ENCODE results near the gene MICAL2.

MICAL2 gene

DNA sequence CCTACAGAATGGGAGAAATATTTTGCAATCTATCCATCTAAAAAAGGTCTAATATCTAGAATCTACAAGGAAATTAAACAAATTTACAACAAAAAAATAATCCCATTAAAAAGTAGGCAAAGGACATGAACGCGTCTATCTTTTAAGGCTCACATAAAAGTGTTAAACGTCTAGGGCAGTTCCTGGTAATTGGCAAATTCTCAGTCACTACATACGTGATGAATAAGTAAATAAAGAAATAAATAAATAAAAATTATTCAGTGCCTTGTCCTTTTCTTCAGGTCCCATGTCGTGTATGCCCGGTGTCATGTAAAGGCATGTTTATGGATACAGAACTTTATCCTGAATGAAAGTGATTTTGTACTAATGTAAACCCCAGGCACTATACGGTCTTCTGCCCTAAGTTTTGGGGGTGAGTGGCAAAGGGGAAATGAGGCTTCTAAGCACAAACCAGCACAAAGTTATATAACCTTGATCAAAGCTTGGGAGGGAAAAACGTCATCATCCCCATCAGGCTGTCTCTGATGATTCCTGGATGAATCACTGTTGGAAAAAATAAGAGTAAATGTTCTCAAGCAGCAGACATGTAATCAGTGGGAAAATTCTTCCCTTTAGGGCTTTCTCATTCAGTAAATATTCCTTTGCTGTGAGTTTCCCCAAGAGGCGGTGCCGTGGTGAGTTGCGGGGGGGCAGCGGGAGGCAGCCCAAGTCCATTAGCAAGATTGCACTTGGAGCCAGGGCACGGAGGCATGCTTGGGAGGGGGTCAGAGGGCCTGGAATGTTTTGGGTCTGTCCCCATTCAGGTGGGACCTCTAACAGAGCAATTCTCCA is 30.4 kb upstream of the MICAL2 start:
- DNase-seq: no peak

DNA sequence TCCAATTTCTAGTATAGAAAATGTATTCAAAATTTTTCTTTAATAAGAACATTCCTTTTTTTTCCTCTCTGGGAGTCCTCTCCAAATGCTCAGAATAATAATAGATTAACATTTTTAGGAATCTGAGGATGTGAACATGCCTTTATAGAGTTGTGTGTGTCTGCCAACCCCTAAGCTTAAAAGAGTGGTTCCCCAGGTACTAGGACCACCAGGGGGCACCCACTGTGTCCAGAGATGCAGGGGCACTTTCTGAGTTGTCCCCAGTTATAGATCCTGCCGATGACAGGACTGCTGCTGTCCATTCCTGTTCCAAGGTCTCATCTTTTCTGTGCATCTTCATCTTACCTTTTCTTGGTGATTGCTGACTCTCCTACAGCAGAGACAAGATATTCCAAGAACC is 27.0 kb upstream of the MICAL2 start:
- DNase-seq: no peak

DNA sequence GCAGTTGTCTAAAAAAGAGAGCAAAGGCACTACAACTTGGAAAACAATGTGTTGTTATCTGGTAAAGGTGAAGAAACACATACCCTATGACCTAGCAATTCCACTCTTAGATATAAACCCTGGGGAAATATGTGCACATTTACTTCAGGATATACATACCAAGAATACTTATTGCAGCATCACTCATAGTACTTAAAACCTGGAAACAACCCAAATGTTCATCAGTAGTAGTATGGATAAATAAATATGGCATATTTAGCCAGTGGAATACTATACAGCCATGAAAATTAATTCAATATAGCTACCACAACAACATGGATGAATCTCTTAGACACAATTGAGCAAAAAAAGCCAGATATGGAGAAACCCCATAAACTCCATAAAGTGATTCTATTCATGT is 26.1 kb upstream of the MICAL2 start:
- DNase-seq: no peak

DNA sequence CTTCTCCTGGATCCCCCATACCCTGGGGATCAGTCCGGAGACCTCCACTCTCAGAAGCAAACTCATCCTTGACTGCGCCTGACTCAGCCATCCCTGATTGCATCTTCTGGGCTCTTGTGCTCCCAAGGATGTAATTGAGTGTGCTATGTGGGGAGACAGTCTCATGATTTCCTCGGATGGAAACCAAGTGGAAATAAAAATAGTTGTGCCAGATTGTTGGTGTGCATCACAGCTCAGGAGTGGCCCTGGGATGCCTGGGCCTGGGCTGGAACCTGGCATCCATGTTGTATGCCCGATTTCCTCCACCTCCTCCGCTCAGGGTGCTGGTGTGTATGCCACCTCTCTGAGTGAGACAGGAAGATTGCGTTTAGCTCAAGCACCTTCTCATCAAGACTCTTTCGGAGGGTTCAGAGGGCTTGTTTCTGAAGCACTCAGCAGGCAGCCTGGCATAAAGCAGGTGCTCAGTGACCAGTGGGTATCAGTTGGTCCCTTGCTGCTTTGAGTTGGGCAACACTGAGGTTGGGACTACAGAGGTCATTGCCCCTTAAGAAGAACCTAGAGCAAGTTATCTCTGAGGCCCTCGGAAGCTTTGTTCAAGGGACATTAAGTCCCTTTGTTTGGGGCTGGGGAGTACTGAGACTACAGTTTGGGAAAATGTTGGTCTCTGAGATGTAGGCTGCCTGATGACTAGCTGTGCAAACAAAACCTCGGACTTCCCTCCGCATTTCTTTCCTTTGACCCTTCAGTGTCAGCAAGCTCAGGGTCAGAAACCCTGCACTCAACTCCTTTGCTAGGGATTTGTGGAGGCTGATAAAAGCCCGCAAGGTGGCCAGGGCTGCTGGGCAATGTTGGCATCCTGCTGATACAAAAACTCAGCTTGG is 24.8 kb upstream of the MICAL2 start:
- DNase-seq: no peak

DNA sequence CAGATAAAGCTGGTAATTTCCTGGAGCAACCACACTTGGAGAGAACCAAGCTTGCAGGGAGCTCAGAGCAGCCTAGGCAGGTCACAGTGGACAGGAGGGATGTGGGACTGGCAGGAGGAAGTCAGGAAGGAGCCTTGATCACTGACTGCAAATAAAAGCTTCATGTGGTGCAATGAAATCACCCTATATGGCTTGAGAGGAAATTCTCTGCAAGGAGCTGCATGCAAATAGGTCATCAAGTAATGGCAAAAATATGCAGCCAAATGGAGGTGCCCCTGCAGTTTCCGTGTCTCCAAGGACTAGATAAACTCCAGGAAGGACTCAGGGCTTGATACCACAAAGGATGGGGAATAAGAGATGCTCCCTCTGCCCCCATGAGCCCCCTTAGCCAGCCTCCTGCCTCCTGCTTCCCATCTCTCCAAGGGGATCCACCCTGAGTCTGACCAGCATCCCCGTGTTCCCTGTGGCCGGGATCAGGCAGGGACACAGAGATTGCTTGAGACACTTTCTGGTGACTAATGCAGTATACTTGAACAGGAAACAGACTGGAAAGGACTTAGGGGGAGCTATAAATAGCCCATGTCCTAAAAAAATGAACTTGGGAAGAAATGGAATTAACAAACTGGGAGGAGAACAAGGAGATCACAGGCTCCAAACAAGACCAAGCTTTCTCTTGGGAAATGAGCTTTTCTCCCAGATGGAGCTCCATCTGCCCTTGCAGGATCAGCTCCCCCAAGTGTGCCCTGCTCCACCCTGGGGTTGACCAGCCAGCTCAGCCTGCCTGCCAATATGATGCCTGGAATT is 23.9 kb upstream of the MICAL2 start:
- DNase-seq: no peak

DNA sequence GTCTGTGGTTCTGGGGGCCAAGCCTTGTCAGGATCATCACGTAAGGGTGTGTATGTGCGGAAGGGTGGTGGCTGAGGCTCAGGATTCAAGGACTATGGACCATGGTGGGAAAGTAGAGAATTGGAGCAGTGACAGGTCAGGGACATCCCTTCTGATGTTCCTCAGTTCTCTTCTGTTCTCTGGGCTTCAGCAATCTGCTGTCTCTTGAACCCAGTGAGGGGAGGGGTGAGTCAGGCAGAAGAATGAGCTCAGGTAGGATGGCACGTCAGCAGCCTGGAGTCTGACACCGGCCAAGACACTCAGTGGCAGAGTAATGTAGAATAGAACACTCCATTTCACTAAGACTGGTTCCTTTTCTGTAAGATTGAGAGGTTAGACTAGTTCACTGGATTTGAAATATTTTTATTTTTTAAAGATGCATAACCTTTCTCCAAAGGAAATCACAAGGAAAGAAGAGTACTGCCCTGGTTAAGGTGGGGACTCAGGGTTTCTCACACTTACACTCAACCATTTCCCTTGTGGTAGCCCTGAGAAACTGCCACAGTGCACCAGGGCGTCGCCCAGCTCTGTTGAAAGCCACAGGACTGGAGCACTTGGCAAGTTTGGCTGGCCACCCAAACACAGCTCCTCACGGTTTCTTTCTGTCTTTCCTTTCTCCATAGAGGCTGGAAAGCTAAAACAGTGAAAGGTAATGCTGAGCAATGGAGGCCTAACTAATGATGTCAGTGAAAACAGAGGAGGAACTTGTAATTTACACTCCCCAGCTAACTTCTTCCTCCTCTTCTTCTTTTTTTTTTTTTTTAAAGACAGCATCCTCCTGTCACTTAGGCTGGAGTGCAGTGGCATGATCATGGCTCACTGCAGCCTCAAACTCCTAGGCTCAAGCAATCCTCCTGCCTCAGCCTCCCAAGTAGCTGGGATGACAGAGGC is 23.1 kb upstream of the MICAL2 start:
- DNase-seq: peak; percentile 15

DNA sequence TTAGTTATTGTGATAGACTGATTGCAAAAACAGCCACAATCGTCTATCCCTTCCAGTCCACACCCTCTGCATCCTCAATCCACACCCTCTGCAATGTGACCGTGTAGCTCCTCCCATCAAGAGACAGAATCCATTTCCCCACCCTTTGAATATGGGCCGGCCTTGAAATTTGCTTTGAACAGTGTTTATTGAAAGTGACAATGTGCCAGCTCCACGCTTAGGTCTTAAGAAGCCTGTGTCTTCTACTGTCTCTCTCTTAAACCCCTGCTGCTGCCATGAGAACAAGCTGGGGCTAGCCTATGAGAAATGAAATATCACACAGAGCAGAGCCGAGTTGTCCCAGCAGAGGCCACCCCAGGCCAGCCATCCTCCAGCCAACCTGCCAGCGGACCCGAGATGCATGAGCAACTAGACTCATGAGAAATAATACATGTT is 22.3 kb upstream of the MICAL2 start:
- DNase-seq: no peak

DNA sequence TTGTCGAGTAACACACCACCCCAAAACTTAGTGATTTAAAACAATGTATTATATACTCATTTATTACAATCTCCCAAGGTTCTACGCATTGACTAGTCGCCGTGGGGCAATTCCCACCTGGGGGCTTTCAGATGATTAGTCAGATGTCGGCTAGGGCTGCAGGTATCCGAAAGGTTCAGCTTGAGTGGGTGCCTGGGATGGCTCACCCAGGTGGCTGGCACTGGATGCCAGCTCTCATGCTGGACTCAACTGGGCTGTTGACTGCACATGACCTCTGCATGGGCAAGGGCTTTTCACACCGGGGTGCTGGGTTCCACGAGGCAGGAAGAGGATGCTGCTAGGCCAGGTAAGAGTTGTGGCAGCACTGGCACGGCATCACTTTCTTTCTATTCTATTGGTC is 21.9 kb upstream of the MICAL2 start:
- DNase-seq: no peak

DNA sequence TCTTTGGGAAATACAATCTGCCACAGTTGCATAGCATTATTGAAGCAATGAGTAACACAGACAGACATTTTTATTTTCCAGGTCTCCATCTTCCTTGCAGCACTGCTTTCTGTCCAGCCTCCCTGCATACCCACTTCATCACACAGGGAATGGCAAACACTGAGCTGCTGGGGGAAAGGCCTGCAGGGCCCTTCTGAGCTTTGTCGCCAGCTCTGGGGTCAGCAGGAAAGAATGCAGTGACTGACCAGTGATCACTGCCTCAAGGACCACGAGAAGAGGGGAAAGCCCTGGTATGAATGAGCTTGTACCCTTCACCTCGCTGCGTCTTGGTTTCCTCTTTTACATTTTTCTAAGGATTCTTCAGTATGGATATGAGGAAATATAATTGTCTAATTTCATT is 21.3 kb upstream of the MICAL2 start:
- no peak for DNase-seq

DNA sequence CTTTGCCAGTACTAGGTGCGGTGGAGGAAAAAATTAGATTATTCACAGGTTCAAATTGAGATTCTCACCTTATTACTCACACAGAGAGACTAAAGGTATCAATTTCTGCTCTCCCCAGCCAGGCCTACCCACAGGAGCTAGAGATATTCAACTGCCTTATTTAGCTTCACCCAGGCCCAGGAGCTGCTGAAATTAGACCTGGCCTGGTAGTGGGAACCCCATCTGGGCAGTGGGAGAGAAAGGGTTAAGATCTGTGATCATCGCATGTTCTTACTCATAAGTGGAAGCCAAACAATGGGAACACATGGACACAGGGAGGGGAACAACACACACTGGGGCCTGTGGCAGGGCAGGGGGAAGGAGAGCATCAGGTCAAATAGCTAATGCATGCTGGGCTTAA is 20.9 kb upstream of the MICAL2 start:
- no peak for DNase-seq

DNA sequence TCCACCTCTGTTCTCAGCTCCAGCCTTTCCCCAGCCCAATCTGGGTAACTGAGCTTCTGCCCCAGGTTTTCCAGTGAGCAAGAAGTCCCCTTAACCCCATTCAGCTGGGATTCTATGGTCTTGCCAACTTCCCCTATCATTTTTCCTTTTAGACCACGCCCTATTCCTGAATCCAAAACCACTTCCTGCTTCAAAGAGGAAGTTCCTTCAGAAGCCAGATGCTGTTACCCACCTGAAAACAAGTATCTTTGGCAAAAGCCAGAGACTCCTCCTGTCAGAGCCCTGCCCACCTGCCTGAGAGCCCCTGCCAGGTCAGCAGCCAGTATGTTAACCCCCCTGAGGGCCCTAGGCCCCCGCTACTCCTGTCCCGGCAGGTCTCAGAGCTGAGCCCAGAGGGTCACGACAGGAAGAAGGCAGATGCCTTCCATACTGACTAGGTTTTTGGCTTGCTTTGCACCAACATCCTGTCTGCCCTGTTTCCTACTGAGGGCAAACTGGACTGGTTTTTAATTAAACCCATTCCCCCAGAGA is 20.3 kb upstream of the MICAL2 start:
- no peak for DNase-seq

DNA sequence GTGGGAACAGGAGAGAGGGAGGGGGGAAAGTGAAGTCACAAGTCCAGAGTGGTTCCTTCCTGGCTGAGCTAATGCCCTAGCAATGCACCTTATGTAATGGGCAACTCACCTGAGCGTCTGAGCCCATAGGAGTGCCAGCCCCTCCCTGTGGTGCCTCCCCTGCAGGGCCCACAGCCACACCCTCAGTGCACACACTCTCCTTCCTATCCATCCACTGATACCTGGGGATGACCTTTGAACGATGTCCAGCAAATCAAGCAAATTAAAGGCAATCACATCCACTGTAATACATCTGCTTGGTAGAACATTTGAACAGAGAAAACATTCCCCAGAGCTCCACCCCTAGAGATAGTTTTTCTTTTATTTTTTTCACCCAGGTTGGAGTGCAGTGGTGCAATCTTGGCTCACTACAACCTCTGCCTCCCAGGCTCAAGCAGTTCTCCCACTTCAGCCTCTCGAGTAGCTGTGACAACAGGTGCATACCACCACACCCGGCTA is 19.6 kb upstream of the MICAL2 start:
- no peak for DNase-seq

DNA sequence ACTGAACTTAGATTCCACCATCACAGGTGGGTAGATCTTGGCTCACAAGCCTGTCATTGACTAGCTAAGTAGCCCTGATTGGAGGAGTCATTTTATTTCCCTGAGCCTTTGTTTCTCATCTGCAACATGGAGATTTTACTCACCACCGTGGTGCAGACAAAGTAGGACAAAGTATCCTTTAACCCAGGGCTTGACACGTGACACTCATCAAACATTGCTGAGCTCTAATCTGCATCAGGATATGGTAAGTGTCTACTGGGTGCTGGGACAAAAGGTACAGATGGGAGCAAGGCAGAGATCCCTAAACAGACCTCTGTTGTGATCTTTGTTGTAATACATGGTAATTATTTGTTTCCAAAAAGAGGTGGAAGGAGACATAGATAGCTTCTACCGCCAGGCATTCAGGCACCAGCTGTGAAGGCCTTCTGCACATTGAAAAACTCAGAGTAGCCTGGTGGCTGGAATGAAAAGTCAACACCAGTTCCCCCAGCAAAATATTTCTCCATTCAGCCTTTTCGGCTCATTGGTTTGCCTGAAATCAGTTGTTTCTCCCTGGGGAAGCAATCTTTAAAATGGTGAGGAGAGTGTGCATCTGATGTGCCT is 18.3 kb upstream of the MICAL2 start:
- no peak for DNase-seq

DNA sequence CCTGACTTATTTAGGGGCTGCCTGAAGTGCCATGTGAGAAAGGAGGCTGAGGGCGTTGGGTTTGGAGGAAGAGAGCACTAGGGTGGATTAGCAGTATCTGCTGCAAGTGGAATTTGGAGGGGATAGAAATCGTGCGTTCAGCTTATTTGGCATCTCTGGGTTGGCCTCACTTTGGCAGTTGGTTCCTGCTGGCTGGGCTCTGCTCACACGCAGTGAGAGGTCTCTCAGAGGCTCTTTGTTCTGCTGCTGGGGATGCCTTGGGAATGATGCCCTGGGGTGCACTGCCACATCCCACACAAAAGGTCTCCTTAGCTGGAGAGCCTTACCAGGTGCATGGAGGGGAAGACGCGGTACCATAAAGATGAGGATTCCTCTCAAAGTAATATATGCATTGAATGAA is 17.7 kb upstream of the MICAL2 start:
- DNase-seq: no peak

DNA sequence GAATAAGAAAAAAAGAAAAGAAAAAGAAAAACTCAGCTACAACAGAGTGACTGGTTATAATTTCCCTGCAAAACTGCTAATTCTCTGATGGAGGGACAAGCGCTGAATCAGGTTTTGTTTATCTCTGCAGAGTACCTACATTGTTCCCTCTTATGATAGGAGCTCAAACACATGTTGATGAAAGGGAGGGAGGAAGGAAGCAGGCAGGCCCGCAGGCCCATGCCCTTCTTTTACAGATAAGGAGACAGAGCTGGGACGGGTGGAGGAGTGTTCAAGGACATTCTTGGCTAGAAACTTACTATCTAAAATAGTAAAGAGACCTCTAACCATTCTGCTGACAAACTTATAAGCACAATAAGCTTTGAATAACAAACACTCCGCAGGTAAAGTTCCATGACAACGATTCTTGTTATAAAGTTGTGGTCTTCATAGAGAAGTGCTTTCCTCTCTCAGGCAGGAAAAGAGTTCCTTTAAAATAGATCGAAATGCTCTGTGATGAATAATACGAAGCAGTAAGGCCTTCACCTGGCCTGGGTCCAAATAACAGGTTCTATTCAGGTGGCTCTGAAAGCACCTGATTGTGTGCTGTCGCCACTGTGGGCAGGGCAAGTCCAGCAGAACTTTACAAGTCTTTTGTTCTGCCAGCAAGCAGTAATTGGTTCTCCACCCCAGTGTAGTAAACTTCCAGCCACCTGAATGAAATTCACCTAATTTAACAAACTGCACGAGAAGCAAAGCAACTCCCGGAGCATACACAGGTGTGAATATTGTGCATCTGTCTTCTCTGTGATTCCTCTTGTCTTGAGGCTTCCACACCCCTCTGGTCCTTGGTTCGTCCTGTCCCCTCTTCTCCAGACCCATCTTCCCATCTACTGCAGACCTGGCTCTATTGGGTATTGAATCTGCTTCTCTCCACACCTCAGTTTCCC is 15.3 kb upstream of the MICAL2 start:
- DNase-seq: no peak

DNA sequence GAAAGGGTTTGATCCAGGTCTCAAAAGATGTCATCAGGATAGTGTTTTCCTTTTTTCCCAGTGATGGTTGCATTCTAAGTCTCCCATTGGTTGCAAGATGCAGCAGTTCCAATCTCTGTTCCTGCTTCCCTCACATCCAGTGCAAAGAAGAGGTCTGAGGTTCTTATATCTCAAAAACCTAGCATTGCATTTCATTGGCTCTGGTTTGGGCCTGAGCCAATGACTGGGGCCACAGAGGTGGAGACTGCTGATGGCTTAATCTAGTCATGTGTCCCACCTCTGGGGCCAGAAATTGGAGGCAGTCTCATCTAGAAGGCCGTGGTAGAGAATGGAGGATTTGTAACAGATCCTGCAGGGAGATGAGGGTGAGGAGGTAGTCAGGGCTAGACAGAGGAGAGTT is 13.2 kb upstream of the MICAL2 start:
- no peak for DNase-seq

DNA sequence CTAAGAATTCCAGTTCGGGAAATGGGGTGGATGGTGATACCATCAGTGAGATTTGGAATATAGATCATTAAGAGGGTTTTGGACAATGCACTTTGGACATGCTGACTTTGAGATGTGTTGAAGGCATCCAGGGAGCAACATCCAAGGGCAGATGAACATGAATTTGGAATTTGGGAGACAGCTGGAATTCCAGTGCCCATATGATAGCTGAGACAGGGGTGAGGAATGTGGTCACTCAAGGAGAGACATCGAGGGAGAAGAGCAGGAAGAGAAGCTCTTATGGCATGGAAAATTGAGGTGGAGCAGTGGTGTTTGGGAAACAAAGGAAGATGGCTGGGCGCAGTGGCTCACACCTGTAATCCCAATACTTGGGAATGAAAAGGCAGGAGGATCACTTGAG is 11.8 kb upstream of the MICAL2 start:
- DNase-seq: no peak

DNA sequence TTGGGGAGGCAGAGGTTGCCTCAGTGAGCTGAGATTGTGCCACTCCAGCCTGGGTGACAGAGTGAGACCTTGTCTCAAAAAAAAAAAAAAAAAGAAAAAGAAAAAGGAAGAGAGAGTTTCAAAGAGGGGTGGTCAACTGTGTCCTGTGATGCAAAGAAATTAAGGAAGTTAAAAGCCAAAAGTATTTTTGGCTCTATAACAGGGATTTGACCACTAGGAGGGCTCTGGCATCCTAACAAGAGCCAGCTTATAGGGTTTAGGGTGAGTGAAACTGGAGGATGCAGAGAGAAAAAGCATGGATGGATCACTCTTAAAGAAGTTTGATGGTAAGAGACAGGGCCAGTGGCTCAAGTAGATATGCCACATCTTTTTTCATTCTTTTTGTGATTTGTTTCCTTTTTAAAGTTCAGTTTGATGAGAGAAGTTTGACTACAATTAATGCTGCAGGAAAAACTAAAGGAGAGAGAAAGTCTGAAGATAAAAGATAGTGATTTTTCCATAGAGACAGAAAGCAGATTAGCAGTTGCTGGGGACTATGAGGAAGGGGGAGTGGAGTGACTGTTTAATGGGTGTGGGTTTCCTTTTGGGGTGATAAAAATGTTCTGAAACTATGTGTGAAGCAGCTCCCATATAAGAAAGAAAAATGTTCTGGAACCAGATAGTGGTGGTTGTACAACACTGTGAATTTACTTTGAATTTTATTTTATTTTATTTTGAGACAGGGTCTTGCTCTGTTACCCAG is 11.1 kb upstream of the MICAL2 start:
- no peak for DNase-seq

DNA sequence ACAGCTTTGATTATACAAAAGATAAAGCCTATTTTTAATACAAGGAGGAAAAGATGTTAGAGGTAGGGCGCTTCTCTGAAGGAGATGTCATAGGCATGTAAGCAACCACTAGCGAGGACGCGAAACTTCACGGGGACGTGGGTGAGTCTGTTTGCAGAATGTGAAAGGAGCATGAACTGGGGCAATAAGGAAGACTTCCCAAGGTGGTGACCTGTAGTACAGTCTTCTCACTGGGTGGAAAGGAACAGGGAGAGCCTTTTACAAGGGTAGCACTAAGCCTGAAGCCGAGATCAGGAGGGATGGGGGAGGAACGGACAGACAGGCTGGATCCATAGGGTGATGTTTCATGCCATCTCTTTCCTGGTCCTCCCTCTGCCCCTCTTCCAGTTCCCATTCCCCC is 10.0 kb upstream of the MICAL2 start:
- DNase-seq: no peak

All from stimulated activated CD4-positive, alpha-beta T cell treated with anti-CD3 and anti-CD28 coated beads, Interleukin-4, amount 100 ng/mL, for 1 hour (primary cell).